Limb (tissue), 2 donors: ENCODE measurements around the gene DNAH14.

Experiments used
- DNase-seq, 2 donors: peaks; one replicate each; pipeline ENCODE4 v3.0.0-alpha.2; 2016; ENCODE audit errors: extremely low spot score in 2 of 2

The DNAH14 gene

DNA sequence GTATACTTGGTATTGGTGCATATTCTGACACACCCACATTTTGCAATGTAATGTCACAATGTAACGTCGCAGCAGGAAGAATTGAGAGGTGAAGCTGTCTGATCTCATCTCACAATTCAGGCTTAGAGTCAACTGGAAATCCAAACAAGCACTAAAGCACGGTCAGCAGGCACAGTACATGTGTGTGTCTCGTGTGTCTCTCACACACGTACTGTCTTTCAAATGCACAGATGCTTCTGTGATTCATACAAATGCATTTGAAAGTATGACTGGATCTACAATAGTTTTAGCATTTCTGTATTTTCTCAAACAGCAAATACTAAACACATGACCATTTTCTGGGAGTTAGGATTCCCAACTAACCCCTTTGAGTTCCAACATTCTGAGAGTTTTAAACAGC lies 471.5 kb downstream of the DNAH14 start:
- DNase-seq = no peak

DNA sequence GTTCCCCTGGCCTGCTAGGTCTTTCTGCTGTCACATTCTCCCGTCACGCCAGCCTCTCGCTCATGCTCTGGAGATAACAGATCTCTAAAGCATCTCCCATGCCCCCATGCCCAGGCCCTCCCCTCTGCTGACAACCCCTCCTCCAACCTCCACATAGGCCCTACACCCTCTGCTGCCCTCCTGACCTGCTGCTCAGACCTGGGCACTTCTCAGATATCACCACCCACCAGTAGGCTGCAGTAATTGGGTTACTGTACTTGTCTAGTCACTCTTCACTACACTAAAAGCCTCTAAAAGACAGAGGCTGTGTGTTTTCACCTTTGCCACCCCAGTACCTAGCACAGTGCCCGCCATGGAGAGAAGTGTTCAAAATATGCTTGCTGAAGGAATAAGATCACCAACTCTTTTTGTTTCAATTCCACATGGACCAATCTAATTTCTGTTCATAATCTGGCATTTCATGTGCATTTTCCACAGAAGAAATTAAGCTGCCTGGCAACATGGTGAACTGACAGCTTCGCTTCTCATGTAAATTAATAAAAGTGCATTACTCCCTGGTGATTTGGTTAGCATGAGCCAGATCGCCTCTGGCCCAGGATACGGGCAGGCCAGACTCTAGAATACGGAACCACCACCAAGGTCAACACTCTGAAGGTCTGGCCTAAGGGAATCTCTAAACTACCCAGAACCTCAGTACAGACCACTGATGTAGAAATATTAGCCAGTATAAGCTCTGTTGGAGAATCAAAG lies 477.7 kb downstream of the DNAH14 start:
- no peak for DNase-seq

- DNase-seq = no peak
These were observed 478.3 kb downstream of the DNAH14 start for GRCh38 chr1:225407755-225408154.

DNA sequence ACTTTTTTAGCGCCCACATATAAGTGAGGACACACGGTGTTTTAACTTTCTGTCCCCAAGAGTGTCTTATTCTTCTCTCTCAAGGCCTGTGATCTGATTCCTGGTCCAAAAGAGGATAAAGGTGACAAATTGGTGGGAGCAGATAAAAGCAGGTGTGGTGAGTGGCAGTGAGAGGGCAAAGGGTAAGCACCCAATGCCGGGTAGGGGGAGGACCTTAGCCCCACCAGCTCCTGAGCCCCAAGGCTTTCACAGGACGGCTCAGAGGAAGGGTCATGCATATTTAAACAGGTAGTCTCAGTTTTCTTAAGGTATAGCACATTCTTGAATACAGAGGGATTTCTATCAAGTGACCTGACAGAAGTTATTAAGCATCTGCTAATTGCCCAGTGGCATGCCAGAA lies 478.8 kb downstream of the DNAH14 start:
- DNase-seq = no peak

DNA sequence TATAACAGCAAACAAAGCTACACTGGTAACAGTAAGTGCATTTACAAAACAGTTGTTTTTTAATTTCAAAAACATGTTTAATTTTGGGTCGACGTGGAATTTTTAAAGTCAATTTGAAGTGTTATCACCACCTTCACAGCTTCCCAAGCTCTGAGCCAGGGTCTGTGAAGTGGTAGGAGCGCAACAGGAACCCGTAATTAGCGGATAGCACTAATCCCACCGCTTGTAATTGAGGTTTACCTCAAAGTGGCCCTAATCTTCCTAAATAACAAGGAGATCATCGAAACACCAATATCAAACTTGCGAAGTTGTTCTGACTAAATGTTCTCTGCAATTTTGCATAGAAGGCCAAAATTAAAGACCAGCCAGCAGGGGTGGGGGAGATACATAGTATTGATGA lies 479.6 kb downstream of the DNAH14 start:
- no peak for DNase-seq

GRCh38 chr1:225410036-225410435 lies 480.6 kb downstream of the DNAH14 start:
- no peak for DNase-seq

- no peak for DNase-seq
These were observed 482.8 kb downstream of the DNAH14 start for GRCh38 chr1:225412321-225412720.

DNA sequence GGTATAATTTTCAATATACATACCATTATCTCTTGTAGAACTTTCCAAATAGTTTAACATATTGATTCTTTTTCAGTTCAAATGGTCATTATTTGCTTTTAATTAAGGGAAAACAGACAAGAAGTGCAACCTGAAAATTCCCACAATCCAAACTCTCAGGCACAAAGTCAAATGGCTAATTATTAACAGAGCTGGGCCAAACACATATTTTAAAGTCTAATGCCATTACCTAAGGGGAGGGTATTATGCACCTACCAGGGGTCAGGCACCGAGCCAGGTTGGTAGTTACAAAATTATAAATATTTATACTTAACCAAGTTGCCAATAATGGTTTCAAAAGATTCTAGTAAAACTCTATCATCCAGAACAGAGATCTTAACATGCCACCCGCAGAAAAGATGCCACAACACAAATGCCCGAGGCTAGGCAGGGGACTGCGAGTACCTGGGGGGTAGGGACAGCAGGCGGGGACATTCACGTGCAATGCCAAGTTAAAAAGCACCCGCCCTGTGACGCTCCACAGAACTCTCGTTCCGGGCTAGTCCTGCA lies 483.4 kb downstream of the DNAH14 start:
- DNase-seq = no peak

DNA sequence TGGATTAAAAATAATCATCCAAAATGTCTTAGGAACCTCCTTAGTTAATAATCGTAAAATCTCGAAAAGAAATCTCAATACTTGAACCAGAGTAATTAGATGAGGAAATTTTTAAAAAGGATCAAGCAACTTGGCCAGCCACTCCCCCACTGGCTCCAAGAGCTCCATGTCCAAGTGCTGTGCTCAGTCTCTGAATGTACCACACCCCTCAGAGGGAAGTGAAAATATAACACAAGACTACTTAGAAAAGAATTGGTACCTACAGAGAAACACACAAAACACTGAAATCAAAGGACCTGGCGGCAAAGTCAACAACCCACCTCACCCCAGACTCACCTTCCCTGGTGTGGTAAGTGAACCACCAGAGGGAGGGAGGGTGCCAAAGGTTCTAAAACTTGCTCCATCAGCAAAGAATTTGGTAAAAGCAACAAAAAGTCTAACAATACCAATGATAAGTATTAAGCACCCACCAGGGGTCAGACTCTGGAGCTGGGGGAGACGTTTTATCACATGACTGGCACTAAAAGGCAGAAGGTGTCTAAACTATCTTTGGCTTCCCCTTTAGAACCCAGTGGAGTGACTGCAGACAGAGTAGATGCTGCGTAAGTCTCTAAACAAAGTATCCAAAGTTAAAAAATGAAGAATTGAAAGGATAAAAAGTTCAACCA lies 484.4 kb downstream of the DNAH14 start:
- DNase-seq = no peak

DNA sequence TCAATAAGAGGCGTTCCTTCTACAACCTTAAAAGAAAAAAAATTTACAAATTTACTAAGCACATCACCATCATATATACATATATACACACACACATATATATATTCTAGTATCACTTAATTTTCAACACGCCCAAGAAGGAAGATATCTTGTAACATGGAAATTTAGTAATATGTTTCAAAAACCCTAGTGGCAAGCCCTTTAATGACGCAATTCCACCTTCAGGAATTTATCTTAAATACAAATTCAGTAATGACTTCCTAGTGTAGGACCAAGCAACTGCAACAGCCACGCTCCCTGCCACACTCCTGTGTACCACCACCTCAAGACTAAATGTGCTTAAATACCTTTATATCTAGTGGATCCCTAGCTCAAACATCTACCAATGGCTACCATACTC lies 485.8 kb downstream of the DNAH14 start:
- no peak for DNase-seq

GRCh38 chr1:225415967-225416745 lies 486.7 kb downstream of the DNAH14 start:
- DNase-seq = no peak

DNA sequence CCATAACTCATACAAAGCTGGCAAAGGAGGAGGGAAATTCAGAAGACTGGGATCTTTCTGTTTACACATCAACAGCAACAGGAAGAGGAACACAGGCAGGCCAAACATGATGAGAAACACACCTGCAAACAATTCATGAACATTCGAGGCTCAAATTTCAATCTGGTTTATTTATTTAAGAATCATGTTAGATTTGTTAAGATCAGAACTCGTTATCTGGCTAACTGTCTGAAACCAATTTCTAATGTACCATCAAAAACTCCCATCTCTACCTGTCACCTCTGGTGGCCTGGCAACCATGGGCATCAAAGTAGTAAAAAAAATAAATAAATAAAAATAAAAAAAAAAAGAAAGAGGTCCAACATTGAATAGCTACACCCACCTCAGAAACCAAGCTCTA lies 488.6 kb downstream of the DNAH14 start:
- no peak for DNase-seq

GRCh38 chr1:225418598-225418997 lies 489.1 kb downstream of the DNAH14 start:
- no peak for DNase-seq

GRCh38 chr1:225422031-225422605 lies 492.6 kb downstream of the DNAH14 start:
- DNase-seq = no peak

DNA sequence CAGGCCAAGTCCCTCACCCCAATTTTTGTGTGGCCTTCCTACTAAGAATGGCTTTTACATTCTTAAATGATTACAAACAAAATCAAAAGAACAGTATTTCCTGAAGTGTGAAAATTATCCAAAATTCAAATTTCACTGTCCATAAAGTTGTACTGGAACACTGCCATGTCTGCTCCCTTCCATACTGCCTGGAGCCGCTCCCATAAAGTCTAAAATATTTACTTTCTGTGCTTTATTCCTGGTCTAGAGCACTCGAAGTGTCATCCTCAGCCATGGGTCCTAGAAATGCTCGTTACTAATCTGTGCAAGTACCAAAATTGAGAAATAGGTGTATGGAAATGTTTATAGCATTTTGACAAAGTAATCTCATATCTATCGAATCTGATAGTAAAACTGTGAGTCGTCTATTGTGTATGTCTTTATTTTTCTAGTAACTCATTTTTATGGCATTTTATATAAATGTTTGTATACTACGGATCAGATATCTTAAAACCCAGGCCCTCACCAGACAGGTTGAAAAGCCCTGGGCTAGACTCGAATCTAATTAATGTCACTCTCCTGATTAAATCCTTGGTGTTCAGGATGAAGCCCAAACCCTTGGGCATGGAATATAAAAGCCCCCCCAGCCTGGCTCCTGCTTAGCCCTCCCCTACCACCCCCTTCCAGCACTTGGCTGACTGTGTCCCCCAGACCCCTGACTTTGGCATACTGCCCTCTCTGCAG lies 493.5 kb downstream of the DNAH14 start:
- no peak for DNase-seq

DNA sequence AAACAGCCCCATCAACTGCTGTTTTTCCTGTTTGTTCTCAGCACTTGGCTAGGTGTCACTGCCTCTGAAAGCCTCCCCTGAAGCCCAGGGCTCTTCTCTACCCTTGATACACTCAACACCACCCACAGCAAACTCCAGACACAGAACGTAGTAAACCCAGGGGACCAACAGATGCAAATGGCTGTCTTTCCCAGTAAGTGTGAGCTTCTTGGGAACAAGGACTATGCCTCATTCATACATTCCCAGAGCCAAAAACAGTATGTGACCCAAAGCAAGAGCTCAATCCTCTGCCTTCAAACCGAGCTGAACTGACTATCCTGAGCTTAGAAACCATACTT lies 494.0 kb downstream of the DNAH14 start:
- no peak for DNase-seq

GRCh38 chr1:225424562-225425200 lies 495.2 kb downstream of the DNAH14 start:
- no peak for DNase-seq

- no peak for DNase-seq
These were observed 495.8 kb downstream of the DNAH14 start for GRCh38 chr1:225425201-225425786.

DNA sequence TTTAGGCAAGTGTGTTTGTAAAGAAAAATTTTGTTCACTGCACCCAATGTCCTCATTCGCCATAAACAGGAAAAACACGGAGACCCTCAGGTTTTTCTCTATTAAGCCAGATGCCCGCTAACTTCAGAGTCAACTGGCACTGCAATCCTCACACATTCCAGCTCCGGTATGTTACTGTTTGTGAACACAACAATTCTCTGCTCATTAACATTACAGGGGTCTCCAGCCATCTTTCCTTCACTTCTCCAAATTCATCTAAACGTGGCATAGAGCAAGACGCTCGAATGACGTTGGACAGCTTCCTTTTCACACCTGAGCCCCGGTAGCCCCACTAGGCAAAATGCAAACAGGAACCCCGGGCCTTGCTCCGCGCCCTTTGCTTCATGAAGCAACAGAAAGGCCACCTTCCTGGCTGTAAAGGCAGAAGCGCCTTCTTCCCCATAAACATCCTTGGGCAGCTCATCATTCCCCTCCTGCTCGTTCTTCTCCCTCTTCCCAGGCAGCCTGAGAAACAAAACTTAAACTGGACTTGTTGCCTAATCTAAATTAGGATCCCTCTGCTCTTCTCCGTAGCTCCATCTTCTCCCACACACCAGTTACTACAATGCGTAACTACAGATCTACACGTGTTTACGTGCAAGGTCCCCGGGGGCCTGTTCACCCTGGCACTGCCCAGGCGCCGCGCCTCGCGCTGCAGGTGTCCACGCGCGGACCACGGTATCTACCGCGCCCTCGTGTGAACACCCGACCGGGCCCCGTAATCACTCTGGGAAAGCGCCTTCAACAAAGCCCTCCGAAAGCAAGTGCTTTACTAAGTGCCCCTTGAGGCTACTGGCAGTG lies 497.1 kb downstream of the DNAH14 start:
- DNase-seq = peak in 1 of 2 donors; percentile 61
